HCT116 (cell line): Measurements from ENCODE around the gene BPTF.

Experiments used
- ATF3 ChIP-seq: IDR thresholded peaks from 2 replicates; pipeline ENCODE4 v1.6.1; 2012
- CEBPB ChIP-seq: IDR thresholded peaks from 2 replicates; pipeline ENCODE4 v1.6.1; 2012; ENCODE audit warnings: low read depth
- EZH2 ChIP-seq: fragments of 200-600 bp; sonication (generic); IDR thresholded peaks from 2 replicates; pipeline ENCODE4 v1.6.1; 2017; ENCODE audit warnings: antibody characterized with exemption, mixed run types
- FOSL1 ChIP-seq: IDR thresholded peaks from 2 replicates; pipeline ENCODE4 v1.6.1; 2012; ENCODE audit warnings: low read depth
- JUND ChIP-seq: IDR thresholded peaks from 2 replicates; pipeline ENCODE4 v1.6.1; 2012
- POLR2A ChIP-seq: IDR thresholded peaks from 2 replicates; pipeline ENCODE4 v1.7.0; 2011; ENCODE audit warnings: borderline replicate concordance; ENCODE audit not compliant: insufficient read depth, insufficient read length; ENCODE audit errors: extremely low read depth
- POLR2AphosphoS5 ChIP-seq: IDR thresholded peaks from 2 replicates; pipeline ENCODE4 v1.6.1; 2011; ENCODE audit warnings: mild to moderate bottlenecking, low read depth, low read length, moderate library complexity
- RAD21 ChIP-seq: IDR thresholded peaks from 2 replicates; pipeline ENCODE4 v1.6.1; 2012; ENCODE audit warnings: low read depth, mild to moderate bottlenecking
- REST ChIP-seq: IDR thresholded peaks from 2 replicates; pipeline ENCODE4 v1.6.1; 2012; ENCODE audit warnings: low read depth
- SIN3A ChIP-seq: IDR thresholded peaks from 2 replicates; pipeline ENCODE4 v1.6.1; 2012; ENCODE audit warnings: low read depth
- YY1 ChIP-seq: IDR thresholded peaks from 2 replicates; pipeline ENCODE4 v1.6.1; 2011; ENCODE audit warnings: low read length, low read depth, moderate library complexity, mild to moderate bottlenecking; ENCODE audit not compliant: insufficient replicate concordance; ENCODE audit errors: extremely low read depth
- ZNF274 ChIP-seq: fragments of 200-500 bp; sonication (Bioruptor generic); IDR thresholded peaks from 2 replicates; pipeline ENCODE4 v1.6.1; 2014; ENCODE audit warnings: mild to moderate bottlenecking, low read depth, low read length, inconsistent platforms
- TF ChIP-seq, protein P1 (sequence below), 3 experiments: fragments of 200-600 bp in 1 of 3; sonication (generic) in 1 of 3; IDR thresholded peaks in 2 of 3; conservative IDR thresholded peaks in 1 of 3; 2 replicates each; pipeline ENCODE4 v1.5.1; 2012 to 2017; ENCODE audit warnings: low read depth in 2 of 3, low read length in 2 of 3, antibody characterized with exemption in 1 of 3, borderline replicate concordance in 1 of 3, control low read depth in 1 of 3, mild to moderate bottlenecking in 1 of 3, mixed read lengths in 1 of 3, mixed run types in 1 of 3, moderate library complexity in 1 of 3; ENCODE audit not compliant: insufficient read depth in 1 of 3
- TF ChIP-seq, protein P2 (sequence below): IDR thresholded peaks from 2 replicates; pipeline ENCODE4 v1.6.1; 2011; ENCODE audit warnings: mild to moderate bottlenecking, low read length, moderate library complexity; ENCODE audit not compliant: insufficient replicate concordance; ENCODE audit errors: extremely low read depth

DNA sequence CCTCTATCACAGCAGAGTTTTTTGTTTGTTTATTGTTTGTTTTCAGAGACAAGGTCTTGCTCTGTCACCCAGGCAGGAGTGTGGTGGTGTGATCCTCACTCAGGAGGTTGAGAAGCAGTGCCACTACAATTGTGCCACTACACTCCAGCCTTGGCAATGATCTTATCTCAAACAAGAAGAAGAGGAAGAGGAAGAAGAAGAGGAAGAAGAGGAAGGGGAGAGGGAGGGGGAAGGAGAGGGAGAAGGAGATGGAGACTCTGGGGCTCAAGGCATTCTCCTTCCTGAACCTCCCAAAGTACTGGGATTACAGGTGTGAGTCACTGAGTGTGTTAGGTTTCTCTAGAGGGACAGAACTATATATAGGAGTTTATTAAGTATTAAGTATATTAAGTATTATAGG, 188.1 kb downstream of the BPTF start:
- TF ChIP-seq FOSL1: no peak
- TF ChIP-seq POLR2AphosphoS5: no peak
- TF ChIP-seq, protein P1, sequence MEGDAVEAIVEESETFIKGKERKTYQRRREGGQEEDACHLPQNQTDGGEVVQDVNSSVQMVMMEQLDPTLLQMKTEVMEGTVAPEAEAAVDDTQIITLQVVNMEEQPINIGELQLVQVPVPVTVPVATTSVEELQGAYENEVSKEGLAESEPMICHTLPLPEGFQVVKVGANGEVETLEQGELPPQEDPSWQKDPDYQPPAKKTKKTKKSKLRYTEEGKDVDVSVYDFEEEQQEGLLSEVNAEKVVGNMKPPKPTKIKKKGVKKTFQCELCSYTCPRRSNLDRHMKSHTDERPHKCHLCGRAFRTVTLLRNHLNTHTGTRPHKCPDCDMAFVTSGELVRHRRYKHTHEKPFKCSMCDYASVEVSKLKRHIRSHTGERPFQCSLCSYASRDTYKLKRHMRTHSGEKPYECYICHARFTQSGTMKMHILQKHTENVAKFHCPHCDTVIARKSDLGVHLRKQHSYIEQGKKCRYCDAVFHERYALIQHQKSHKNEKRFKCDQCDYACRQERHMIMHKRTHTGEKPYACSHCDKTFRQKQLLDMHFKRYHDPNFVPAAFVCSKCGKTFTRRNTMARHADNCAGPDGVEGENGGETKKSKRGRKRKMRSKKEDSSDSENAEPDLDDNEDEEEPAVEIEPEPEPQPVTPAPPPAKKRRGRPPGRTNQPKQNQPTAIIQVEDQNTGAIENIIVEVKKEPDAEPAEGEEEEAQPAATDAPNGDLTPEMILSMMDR (IDR thresholded peaks at IDR 0.05 in 2 of 3, conservative IDR thresholded peaks at IDR 0.05 in 1 of 3; ENCODE audit: borderline replicate concordance in 1 of 3, insufficient read depth in 1 of 3, low read depth in 2 of 3, low read length in 2 of 3): no peak
- no peak for TF ChIP-seq CEBPB
- no peak for TF ChIP-seq EZH2
- TF ChIP-seq RAD21: no peak
- no peak for TF ChIP-seq ZNF274
- no peak for TF ChIP-seq SIN3A
- TF ChIP-seq REST: no peak
- no peak for TF ChIP-seq JUND
- no peak for TF ChIP-seq POLR2A
- TF ChIP-seq, protein P2, sequence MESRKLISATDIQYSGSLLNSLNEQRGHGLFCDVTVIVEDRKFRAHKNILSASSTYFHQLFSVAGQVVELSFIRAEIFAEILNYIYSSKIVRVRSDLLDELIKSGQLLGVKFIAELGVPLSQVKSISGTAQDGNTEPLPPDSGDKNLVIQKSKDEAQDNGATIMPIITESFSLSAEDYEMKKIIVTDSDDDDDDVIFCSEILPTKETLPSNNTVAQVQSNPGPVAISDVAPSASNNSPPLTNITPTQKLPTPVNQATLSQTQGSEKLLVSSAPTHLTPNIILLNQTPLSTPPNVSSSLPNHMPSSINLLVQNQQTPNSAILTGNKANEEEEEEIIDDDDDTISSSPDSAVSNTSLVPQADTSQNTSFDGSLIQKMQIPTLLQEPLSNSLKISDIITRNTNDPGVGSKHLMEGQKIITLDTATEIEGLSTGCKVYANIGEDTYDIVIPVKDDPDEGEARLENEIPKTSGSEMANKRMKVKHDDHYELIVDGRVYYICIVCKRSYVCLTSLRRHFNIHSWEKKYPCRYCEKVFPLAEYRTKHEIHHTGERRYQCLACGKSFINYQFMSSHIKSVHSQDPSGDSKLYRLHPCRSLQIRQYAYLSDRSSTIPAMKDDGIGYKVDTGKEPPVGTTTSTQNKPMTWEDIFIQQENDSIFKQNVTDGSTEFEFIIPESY: no peak
- TF ChIP-seq YY1: no peak
- TF ChIP-seq ATF3: no peak
